Naive thymus-derived CD8-positive, alpha-beta T cell (primary cell): ENCODE measurements around the gene RAB13. TPM values are rescaled to one million over a fixed set of nuclear protein-coding genes. Genes with fewer than 3 reads are reported as not detected.

Experiments
- ATAC-seq, 2 donors: fragments of 150-1000 bp; cut with Tn5 transposase in 1 of 2; sonication (Bioruptor Pico), chemical (Tn5 transposase) in 1 of 2; 1 replicate in 1 of 2; 2 replicates in 1 of 2; pipeline ENCODE4 v1.10.0; 2021; ENCODE audit warnings: mild to moderate bottlenecking in 2 of 2, moderate library complexity in 2 of 2
- POLR2A ChIA-PET: fragments of 350-600 bp; sonication (Branson Sonifier 250); formaldehyde crosslinking; loops from one replicate; lab custom pipeline; 2021; ENCODE audit warnings: antibody characterized with exemption; lab: Charles Lee
- DNase-seq, 10 donors: peaks; one replicate each; pipeline versions ENCODE4 v3.0.0 to v3.0.0-alpha.2; 2020 to 2022
- H3K27ac Mint-ChIP-seq, 10 donors: one replicate each; pipeline ENCODE4 v1.8.0; 2020 to 2022; ENCODE audit warnings: mild to moderate bottlenecking in 10 of 10, mixed read lengths in 10 of 10, moderate library complexity in 4 of 10, inconsistent platforms in 1 of 10
- H3K27me3 Mint-ChIP-seq, 5 donors: one replicate each; pipeline ENCODE4 v1.8.0; 2021 to 2022; ENCODE audit warnings: mixed read lengths in 5 of 5
- H3K36me3 Mint-ChIP-seq, 3 donors: one replicate each; pipeline ENCODE4 v1.8.0; 2020 to 2022; ENCODE audit warnings: mixed read lengths in 3 of 3, mild to moderate bottlenecking in 2 of 3, inconsistent platforms in 1 of 3
- H3K4me1 Mint-ChIP-seq, 4 donors: one replicate each; pipeline ENCODE4 v1.8.0; 2021 to 2022; ENCODE audit warnings: mixed read lengths in 4 of 4
- H3K4me3 Mint-ChIP-seq, 10 donors: one replicate each; pipeline ENCODE4 v1.8.0; 2020 to 2022; ENCODE audit warnings: mild to moderate bottlenecking in 10 of 10, mixed read lengths in 10 of 10, moderate library complexity in 6 of 10, inconsistent platforms in 1 of 10
- H3K9me3 Mint-ChIP-seq, 9 donors: one replicate each; pipeline ENCODE4 v1.8.0; 2020 to 2022; ENCODE audit warnings: mixed read lengths in 9 of 9, mild to moderate bottlenecking in 3 of 9, inconsistent platforms in 1 of 9, moderate library complexity in 1 of 9
- polyA plus RNA-seq, 3 donors: library from polyadenylated mRNA; unstranded; fragments of 300-500 nt; fragmentation: Illumina TruSeq; gene quantifications; one replicate each; pipeline ENCODE4 v1.2.3, GENCODE V29; 2021
- total RNA-seq, 8 experiments: library from RNA in 2 of 8; stranded (reverse) in 2 of 8; gene quantifications; one replicate each; pipeline ENCODE4 v1.2.3 and lab custom pipeline; 2021 to 2026

Gene RAB13
- total and polyA plus RNA-seq, 5 experiments from 2014 or later: 0.53 to 3.1 (median 1.0) TPM

DNA sequence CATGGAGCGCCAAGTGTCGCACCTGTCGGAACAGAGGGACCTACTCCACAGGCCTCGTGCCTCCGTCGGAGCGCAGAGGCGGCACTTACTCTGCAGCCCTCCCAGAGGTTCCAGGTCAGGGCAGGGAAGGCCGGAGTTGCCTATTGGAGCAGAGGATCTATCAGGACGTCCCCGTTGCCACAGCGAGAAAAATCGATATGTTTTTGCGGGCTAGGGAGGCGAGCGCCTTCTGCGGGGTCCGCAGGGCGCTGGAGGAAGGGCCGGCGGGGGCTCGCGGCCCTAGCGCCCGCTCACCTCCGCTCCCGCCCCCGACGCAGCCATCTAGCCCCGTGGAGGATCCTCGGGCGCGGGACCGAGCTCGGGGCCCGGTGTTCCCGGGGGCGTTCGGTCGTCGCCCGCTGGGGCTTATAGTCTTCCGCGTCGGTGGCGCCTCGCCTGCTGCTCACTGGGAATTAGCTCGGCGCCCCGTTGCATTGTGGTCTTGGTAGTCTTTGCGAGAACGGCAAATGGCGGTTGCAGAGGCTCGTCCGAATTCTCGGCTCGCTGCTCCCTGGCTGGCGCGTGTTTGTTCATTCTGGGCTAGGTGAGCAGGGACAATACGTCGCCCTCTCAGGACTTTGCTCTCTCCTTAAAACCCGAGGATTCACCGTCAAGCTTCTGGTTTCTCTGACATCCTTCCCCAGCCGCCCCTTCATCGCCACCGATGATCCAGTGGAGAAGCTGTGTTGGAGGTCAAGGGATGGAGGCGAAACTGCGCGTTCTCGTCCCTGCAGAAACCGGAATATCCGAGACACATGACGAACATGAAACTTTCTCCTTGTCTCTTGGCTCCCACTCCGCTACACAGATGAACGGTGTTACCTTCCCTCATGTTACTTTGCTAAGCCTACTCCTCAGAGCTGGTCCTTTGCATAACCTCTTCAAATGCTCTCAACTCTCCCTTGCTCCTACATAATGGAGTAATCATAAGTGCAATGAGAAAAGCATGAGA, 8.6 kb downstream of the RAB13 start, which contains the start of gene JTB:
Gene JTB, minus strand, starts transcription at position 425 of the 991 bp plus-strand sequence. Its CDS starts 422 bp downstream, at position 3.
- DNase-seq: peak; percentile 73 to 92 (median 78)
- Mint-ChIP-seq H3K27me3 (no peaks in the 10 kb centered on the region), H3K27ac (peak within 1 kb of the TSS; percentile 87 to 99 (median 96))

GRCh38 chr1:153976819-153977249, 9.3 kb downstream of the RAB13 start:
- peaks cover 11 to 44% (median 41%) of the 10 kb centered on the region in 4 donors for H3K4me1 Mint-ChIP-seq
- no peaks in the 10 kb centered on the region for H3K27me3 Mint-ChIP-seq

More for the DNA sequence above, 8.6 kb downstream of the RAB13 start, which contains the start of gene JTB:
- H3K36me3 Mint-ChIP-seq: peaks cover 0 to 34% (median 0%) of the 10 kb centered on the region in 3 donors
- ATAC-seq: peak; percentile 96
- H3K9me3 Mint-ChIP-seq: no peaks in the 10 kb centered on the region
- POLR2A ChIA-PET: interaction anchor here (0.7 to 5.6 kb wide), 19 partner anchors 9 to 343 kb away, joined by 3 to 143 read pairs (median 5); partner anchors contain the start of genes CHTOP, CREB3L4, CRTC2 and DENND4B
- H3K4me1 Mint-ChIP-seq: peaks cover 11 to 42% (median 37%) of the 10 kb centered on the region in 4 donors
- H3K4me3 Mint-ChIP-seq: peak within 1 kb of the TSS; percentile 91 to 99 (median 97)

GRCh38 chr1:153973525-153973924, 12.6 kb downstream of the RAB13 start:
- Mint-ChIP-seq H3K4me1 (peaks cover 14 to 54% (median 48%) of the 10 kb centered on the region in 4 donors), H3K36me3 (peaks cover 0 to 34% (median 0%) of the 10 kb centered on the region in 3 donors), H3K27me3 (no peaks in the 10 kb centered on the region), H3K4me3 (peak overlapping the region in 1 of 10 donors; percentile 3), H3K9me3 (no peaks in the 10 kb centered on the region), H3K27ac (peak overlapping the region in 7 of 10 donors; percentile 12 to 81 (median 56))
- POLR2A ChIA-PET: interaction anchor here (0.7 to 2.8 kb wide), 3 partner anchors 10 to 26 kb away, joined by 3 to 16 read pairs (median 3); partner anchors contain the start of gene SLC39A1
- ATAC-seq (no peak), DNase-seq (no peak)

More at GRCh38 chr1:153976819-153977249, 9.3 kb downstream of the RAB13 start:
- ATAC-seq (no peak), DNase-seq (no peak)
- Mint-ChIP-seq H3K4me3 (peak overlapping the region; percentile 91 to 99 (median 96)), H3K27ac (peak overlapping the region; percentile 87 to 99 (median 96)), H3K36me3 (peaks cover 0 to 34% (median 0%) of the 10 kb centered on the region in 3 donors), H3K9me3 (no peaks in the 10 kb centered on the region)
- POLR2A ChIA-PET: interaction anchor here (0.5 to 5.6 kb wide), 18 partner anchors 10 to 739 kb away, joined by 3 to 143 read pairs (median 6); partner anchors contain the start of genes CHTOP, CREB3L4, CRTC2 and DENND4B

GRCh38 chr1:153973071-153973470, 13.1 kb downstream of the RAB13 start:
- peaks cover 12 to 51% (median 48%) of the 10 kb centered on the region in 4 donors for H3K4me1 Mint-ChIP-seq
- POLR2A ChIA-PET: interaction anchor here (0.7 to 2.8 kb wide), 4 partner anchors 10 to 171 kb away, joined by 3 to 16 read pairs (median 3); partner anchors contain the start of gene SLC39A1
- H3K36me3 Mint-ChIP-seq: peaks cover 0 to 34% (median 0%) of the 10 kb centered on the region in 3 donors
- DNase-seq: no peak
- no peak overlapping the region for H3K4me3 Mint-ChIP-seq
- H3K27ac Mint-ChIP-seq: peak overlapping the region in 6 of 10 donors; percentile 56 to 81 (median 64)
- no peak for ATAC-seq
- no peaks in the 10 kb centered on the region for H3K9me3 Mint-ChIP-seq
- no peaks in the 10 kb centered on the region for H3K27me3 Mint-ChIP-seq

DNA sequence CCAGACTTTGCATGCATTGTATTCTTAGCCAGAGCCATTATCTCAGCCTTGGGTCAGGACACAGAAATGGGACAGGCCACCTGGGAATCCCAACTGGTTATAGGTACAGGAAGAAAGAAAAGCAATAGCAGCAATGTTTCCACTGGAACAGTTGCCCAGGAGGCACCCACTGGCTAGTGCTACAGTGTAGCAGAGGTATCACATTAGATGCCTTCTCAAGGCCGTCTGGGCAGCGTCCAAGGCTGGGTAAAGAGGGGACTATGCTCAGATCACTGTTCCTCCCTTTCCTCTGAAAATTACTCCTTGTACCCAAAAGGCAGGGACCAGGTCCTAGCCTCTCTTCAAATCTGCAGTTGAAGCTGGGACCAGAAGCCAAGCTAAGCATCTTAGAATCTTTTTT, 15.8 kb downstream of the RAB13 start:
- Mint-ChIP-seq H3K27me3 (no peaks in the 10 kb centered on the region), H3K9me3 (no peaks in the 10 kb centered on the region), H3K36me3 (peaks cover 0 to 21% (median 0%) of the 10 kb centered on the region in 3 donors), H3K4me3 (no peak overlapping the region), H3K27ac (peak overlapping the region in 8 of 10 donors; percentile 5 to 76 (median 40)), H3K4me1 (peaks cover 17 to 54% (median 48%) of the 10 kb centered on the region in 4 donors)
- DNase-seq: no peak
- POLR2A ChIA-PET: interaction anchor here (0.6 to 1.5 kb wide), 3 partner anchors 9 to 25 kb away, joined by 3 to 8 read pairs (median 4); no protein-coding TSS in a partner anchor
- ATAC-seq: no peak

DNA sequence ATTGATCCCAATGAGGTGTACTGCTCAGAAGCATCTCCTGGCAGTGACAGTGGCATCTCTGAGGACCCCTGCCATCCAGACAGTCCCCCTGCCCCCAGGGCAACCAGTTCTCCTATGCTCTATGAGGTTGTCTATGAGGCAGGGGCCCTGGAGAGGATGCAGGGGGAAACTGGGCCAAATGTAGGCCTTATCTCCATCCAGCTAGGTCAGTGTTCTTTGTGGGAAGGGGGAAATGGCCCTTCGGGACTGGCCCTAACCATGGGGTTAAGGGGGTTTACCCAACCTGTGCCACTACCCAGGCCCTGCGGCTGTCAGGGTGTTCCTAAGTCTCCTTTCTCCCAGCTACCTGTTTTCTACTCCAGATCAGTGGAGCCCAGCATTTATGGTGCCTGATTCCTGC, 17.2 kb downstream of the RAB13 start:
- H3K27ac Mint-ChIP-seq: peak overlapping the region in 8 of 10 donors; percentile 81 to 98 (median 93)
- H3K27me3 Mint-ChIP-seq: no peaks in the 10 kb centered on the region
- peaks cover 0 to 8% (median 0%) of the 10 kb centered on the region in 3 donors for H3K36me3 Mint-ChIP-seq
- H3K4me1 Mint-ChIP-seq: peaks cover 20 to 55% (median 50%) of the 10 kb centered on the region in 4 donors
- no peaks in the 10 kb centered on the region for H3K9me3 Mint-ChIP-seq
- DNase-seq: no peak
- H3K4me3 Mint-ChIP-seq: peak overlapping the region in 6 of 10 donors; percentile 1 to 96 (median 75)
- POLR2A ChIA-PET: interaction anchor here (1.8 to 13.8 kb wide), 6 partner anchors 8 to 166 kb away, joined by 5 to 315 read pairs (median 85); partner anchors contain the start of genes CRTC2, DENND4B, GATAD2B and JTB
- no peak for ATAC-seq

GRCh38 chr1:153968408-153968807, 17.7 kb downstream of the RAB13 start:
- peak overlapping the region in 9 of 10 donors; percentile 87 to 99 (median 95) for H3K27ac Mint-ChIP-seq
- DNase-seq: no peak
- no peaks in the 10 kb centered on the region for H3K27me3 Mint-ChIP-seq
- POLR2A ChIA-PET: interaction anchor here (1.0 to 13.8 kb wide), 9 partner anchors 9 to 334 kb away, joined by 5 to 315 read pairs (median 46); partner anchors contain the start of genes CHTOP, CRTC2, DENND4B and GATAD2B
- peaks cover 0 to 2% (median 0%) of the 10 kb centered on the region in 9 donors for H3K9me3 Mint-ChIP-seq
- ATAC-seq: no peak
- peaks cover 0 to 2% (median 0%) of the 10 kb centered on the region in 3 donors for H3K36me3 Mint-ChIP-seq
- peaks cover 24 to 60% (median 56%) of the 10 kb centered on the region in 4 donors for H3K4me1 Mint-ChIP-seq
- H3K4me3 Mint-ChIP-seq: peak overlapping the region in 8 of 10 donors; percentile 87 to 97 (median 92)

GRCh38 chr1:153968000-153968363, 18.2 kb downstream of the RAB13 start:
- ATAC-seq (no peak), DNase-seq (no peak)
- H3K4me3 Mint-ChIP-seq: peak overlapping the region; percentile 87 to 97 (median 94)
- H3K36me3 Mint-ChIP-seq: no peaks in the 10 kb centered on the region
- POLR2A ChIA-PET: interaction anchor here (0.6 to 13.8 kb wide), 15 partner anchors 9 to 976 kb away, joined by 3 to 315 read pairs (median 5); partner anchors contain the start of genes CHTOP, CRTC2, DENND4B and GATAD2B
- peak overlapping the region; percentile 92 to 99 (median 95) for H3K27ac Mint-ChIP-seq
- peaks cover 25 to 62% (median 59%) of the 10 kb centered on the region in 4 donors for H3K4me1 Mint-ChIP-seq
- no peaks in the 10 kb centered on the region for H3K27me3 Mint-ChIP-seq
- H3K9me3 Mint-ChIP-seq: peaks cover 0 to 2% (median 0%) of the 10 kb centered on the region in 9 donors

DNA sequence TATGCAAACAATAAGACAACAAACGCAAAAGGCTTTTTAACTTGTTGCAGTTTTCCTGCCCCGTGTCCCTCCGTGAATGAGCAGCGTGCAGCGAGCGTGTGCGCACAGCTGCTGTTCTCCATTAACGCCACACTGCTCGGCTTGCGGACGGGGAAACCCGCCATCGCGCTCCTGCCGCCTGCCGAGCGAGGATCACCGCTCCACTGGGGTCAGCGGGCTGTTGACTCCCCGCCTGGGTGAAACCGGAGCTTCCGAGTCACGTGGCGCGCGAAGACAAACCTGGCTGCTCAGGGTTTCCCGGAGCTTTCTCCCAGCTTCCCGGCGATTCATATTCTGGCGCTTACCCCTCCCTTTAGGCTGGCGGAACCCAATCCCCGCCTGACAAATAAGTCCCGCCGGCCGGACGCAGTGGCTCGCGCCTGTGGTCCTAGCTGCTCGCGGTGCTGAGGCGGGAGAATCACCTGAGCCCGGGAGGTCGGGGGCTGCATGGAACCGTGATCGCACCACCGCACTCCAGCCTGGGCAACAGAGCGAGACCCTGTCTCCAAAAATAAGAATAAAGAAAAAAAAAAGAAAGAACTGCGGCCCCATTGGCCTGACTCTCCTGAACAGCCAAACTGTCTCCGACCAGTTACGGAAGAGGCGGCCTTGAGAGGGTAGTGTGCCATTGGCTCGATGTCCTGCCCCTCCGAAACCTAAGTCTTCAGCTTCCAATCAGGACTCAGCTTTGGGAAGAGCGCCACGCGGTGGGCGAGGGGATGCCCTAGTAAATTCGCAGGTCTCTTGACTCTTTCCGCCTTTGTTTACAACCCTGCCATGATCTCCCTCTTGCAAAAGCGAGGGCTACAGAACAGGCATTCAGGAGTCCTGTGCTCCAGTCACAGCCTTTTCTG, 18.8 kb downstream of the RAB13 start, which contains the start of gene CREB3L4:
Gene CREB3L4, plus strand, starts transcription at position 796 of the 893 bp plus-strand sequence. CDS start 624 bp downstream, outside the sequence.
- POLR2A ChIA-PET: interaction anchor here (0.6 to 13.8 kb wide), 19 partner anchors 10 to 976 kb away, joined by 3 to 315 read pairs (median 4); partner anchors contain the start of genes CHTOP, CRTC2, DENND4B and GATAD2B
- peaks cover 0 to 2% (median 0%) of the 10 kb centered on the region in 9 donors for H3K9me3 Mint-ChIP-seq
- peak within 1 kb of the TSS; percentile 87 to 97 (median 94) for H3K4me3 Mint-ChIP-seq
- H3K27me3 Mint-ChIP-seq: no peaks in the 10 kb centered on the region
- ATAC-seq (peak; percentile 88 to 91), DNase-seq (peak; percentile 68 to 93 (median 83))
- H3K4me1 Mint-ChIP-seq: peaks cover 31 to 68% (median 64%) of the 10 kb centered on the region in 4 donors
- H3K36me3 Mint-ChIP-seq: no peaks in the 10 kb centered on the region
- peak within 1 kb of the TSS; percentile 92 to 99 (median 95) for H3K27ac Mint-ChIP-seq

DNA sequence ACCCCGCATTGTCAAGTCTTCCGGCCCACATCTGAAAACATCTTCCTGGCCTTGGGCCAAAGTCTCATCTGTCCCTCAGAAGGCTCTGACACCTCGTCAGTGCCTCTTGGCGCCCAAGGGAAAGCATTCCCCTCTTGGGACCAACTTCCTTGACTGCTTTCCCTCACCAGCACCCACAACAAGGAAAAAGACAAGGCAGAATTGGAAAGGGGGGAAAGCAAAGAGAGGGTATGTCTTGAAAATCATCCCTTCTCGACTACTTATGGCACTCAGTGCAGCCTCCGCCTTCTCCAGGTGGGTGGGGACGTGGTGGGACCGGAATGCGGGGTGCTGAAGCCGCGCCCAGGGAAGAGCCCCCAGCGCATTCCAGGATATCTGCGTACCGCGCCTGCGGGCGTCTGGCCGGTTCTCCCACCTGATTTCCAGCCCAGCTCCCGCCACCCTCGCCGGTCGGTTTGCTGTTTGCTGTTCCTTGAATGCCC, 22.2 kb downstream of the RAB13 start:
- H3K27ac Mint-ChIP-seq: peak overlapping the region; percentile 95 to 100 (median 97)
- peaks cover 0 to 2% (median 0%) of the 10 kb centered on the region in 9 donors for H3K9me3 Mint-ChIP-seq
- ATAC-seq: peak in 1 of 2 donors; percentile 4
- no peak for DNase-seq
- peaks cover 33 to 76% (median 67%) of the 10 kb centered on the region in 4 donors for H3K4me1 Mint-ChIP-seq
- peak overlapping the region; percentile 86 to 100 (median 94) for H3K4me3 Mint-ChIP-seq
- H3K27me3 Mint-ChIP-seq: no peaks in the 10 kb centered on the region
- POLR2A ChIA-PET: interaction anchor here (0.6 to 13.8 kb wide), 8 partner anchors 9 to 195 kb away, joined by 3 to 315 read pairs (median 14); partner anchors contain the start of genes DENND4B, JTB, RAB13 and RPS27
- H3K36me3 Mint-ChIP-seq: no peaks in the 10 kb centered on the region
